ENCODE measurements around the gene ERMAP. TPM values are rescaled to one million over a fixed set of nuclear protein-coding genes. Genes with fewer than 3 reads are reported as not detected.
"Not testable (repeated sequence)": the region's sequence is repeated elsewhere in the genome, so short reads cannot be mapped to it uniquely, and the experiment has no call there.

The ERMAP gene
- total RNA-seq, 1 donor from 2014 or later = 5.3 TPM

DNA sequence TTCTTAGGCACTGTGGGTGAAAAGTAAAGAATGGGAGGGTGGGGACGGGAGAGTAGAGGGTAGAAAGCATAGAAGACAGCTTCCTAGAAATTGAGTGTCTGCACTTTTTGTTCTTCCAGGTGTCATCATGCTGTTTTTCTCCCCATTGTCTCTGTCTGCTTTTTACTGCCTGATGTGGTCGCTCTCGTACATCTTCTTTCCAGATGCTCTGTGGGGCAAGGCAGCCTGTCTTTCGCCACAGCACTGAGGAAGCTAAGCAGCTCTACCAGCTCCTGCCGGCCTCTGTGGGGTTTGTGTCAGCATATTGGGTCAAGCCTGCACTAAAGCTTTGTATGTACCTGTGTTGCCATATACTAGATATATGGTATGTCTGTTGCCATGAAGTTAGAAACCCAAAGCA lies 18.9 kb upstream of the ERMAP start:
- no peak for FAIRE-seq
- no peak for DNase-seq (ENCODE audit: low read depth)

DNA sequence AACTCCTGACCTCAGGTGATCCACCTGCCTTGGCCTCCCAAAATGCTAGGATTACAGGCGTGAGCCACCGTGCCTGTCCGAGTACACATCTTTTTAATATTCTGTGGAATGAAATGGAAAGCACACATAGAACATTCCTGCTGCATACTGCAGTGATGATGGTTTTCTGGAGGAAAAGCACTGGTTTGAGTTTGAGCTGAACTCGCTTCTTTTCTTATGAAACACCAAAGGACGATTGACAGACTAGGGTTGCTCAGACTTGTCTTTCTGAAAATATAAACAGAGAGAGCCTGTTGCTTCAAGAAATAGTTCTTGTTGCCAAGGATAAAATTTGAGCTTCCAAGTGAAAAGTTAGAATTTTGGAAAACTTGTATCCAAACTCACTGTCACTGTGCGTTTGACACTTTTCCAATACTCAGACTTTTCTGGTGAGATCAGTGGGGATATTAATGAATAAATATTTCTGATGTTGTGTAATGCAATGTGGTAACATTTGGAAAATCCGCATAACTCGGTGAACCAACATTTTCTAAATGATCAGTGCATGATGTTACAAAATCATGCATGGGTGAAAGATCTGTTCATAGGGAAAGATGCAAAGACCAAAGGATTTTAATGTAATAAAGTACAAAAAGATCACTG lies 15.0 kb upstream of the ERMAP start:
- H3K27me3 ChIP-seq (ENCODE audit: control insufficient read depth, insufficient read depth, low read length) = no peaks in the 10 kb centered on the region
- H3K36me3 ChIP-seq (ENCODE audit: control insufficient read depth, insufficient read depth, low read length) = no peaks in the 10 kb centered on the region
- H3K4me3 ChIP-seq (ENCODE audit: low read depth, low read length) = no peak overlapping the region
- no peak for FAIRE-seq
- TF ChIP-seq, protein P1, sequence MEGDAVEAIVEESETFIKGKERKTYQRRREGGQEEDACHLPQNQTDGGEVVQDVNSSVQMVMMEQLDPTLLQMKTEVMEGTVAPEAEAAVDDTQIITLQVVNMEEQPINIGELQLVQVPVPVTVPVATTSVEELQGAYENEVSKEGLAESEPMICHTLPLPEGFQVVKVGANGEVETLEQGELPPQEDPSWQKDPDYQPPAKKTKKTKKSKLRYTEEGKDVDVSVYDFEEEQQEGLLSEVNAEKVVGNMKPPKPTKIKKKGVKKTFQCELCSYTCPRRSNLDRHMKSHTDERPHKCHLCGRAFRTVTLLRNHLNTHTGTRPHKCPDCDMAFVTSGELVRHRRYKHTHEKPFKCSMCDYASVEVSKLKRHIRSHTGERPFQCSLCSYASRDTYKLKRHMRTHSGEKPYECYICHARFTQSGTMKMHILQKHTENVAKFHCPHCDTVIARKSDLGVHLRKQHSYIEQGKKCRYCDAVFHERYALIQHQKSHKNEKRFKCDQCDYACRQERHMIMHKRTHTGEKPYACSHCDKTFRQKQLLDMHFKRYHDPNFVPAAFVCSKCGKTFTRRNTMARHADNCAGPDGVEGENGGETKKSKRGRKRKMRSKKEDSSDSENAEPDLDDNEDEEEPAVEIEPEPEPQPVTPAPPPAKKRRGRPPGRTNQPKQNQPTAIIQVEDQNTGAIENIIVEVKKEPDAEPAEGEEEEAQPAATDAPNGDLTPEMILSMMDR (IDR thresholded peaks at IDR 0.05; ENCODE audit: insufficient read depth, low read length, severe bottlenecking) = no peak
- DNase-seq (ENCODE audit: low read depth) = no peak

More for the DNA sequence above, 18.9 kb upstream of the ERMAP start:
- no peak overlapping the region for H3K4me3 ChIP-seq (ENCODE audit: low read depth, low read length)
- no peaks in the 10 kb centered on the region for H3K36me3 ChIP-seq (ENCODE audit: control insufficient read depth, insufficient read depth, low read length)
- H3K27me3 ChIP-seq (ENCODE audit: control insufficient read depth, insufficient read depth, low read length) = no peaks in the 10 kb centered on the region
- TF ChIP-seq, protein P1 (IDR thresholded peaks at IDR 0.05; ENCODE audit: insufficient read depth, low read length, severe bottlenecking) = no peak

DNA sequence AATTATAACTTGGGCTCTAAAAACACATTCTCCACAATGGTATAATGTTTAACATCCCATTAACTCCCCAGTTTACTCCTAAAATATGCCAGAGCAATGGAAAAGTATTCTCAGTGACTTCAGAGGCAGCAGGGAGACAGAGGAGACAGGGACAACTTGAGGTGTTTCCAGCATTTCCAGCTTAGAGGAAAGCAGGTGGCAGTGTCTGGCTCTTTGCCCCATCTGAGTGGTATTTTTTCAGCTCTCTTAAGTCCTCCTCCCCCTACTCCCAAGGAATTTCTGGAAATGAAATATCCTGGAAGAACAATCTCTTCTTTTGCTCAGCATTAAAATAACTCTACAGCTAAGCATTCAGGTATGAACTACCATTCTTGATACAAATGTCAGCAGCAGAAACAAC lies 10.8 kb upstream of the ERMAP start:
- DNase-seq (ENCODE audit: low read depth) (no peak), FAIRE-seq (no peak)
- Histone ChIP-seq H3K27me3 (ENCODE audit: control insufficient read depth, insufficient read depth, low read length) (no peaks in the 10 kb centered on the region), H3K4me3 (ENCODE audit: low read depth, low read length) (no peak overlapping the region), H3K36me3 (ENCODE audit: control insufficient read depth, insufficient read depth, low read length) (no peaks in the 10 kb centered on the region)
- TF ChIP-seq, protein P1 (IDR thresholded peaks at IDR 0.05; ENCODE audit: insufficient read depth, low read length, severe bottlenecking) = no peak

DNA sequence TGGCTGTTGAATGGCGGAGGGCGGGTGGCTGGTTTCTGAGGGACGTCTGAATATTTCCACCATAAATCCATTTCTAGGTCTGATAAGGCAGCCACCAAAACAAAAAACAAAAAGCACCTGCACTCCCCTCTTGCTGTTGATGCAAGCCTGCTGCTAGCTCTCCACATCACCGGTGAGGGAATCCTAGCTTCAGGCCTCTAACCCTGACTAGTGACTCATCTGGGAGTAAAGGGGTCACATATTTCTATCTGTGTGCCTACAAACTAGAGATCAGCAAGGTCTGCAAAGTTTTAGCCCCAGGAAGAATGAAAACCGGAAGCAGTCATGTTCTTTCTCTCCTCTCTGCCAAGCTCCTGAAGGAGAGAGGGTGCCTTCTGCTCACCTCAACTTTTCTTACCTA lies 10.3 kb upstream of the ERMAP start:
- no peak for DNase-seq (ENCODE audit: low read depth)

DNA sequence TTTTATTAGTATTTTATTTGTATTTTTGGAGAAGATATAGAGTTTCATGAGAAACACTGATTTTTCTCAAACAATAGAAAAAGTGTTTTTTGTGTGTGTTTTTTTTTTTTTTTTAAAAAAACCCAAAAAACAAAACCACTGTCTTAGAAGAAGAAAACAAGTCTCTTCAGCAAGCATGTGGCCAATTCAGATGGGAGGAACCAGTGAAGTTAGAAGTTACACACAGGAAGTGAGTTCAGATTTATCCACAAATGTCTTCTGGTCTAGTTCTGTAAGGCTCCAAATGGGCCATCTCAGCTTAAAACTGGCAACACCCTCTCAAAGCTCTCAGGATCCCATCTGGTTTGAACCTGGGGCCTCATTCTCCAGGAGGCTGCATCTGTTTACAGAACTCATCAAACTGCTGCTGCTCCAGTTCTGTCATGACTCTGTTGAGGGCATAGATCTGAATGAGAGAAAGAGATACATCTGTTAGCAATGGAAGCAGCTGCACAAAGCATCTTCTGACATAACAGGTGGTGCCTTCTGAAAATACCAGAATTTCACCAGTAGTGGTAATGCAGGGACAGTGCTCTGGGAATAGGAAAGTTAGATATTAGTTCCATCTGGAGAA lies 9.8 kb upstream of the ERMAP start:
- Histone ChIP-seq H3K36me3 (ENCODE audit: control insufficient read depth, insufficient read depth, low read length) (no peaks in the 10 kb centered on the region), H3K4me3 (ENCODE audit: low read depth, low read length) (no peak overlapping the region), H3K27me3 (ENCODE audit: control insufficient read depth, insufficient read depth, low read length) (no peaks in the 10 kb centered on the region)
- TF ChIP-seq, protein P1 (IDR thresholded peaks at IDR 0.05; ENCODE audit: insufficient read depth, low read length, severe bottlenecking) = no peak
- FAIRE-seq (no peak), DNase-seq (ENCODE audit: low read depth) (no peak)

More for the DNA sequence above, 10.3 kb upstream of the ERMAP start:
- H3K27me3 ChIP-seq (ENCODE audit: control insufficient read depth, insufficient read depth, low read length) = no peaks in the 10 kb centered on the region
- no peak overlapping the region for H3K4me3 ChIP-seq (ENCODE audit: low read depth, low read length)
- H3K36me3 ChIP-seq (ENCODE audit: control insufficient read depth, insufficient read depth, low read length) = no peaks in the 10 kb centered on the region
- TF ChIP-seq, protein P1 (IDR thresholded peaks at IDR 0.05; ENCODE audit: insufficient read depth, low read length, severe bottlenecking) = no peak
- no peak for FAIRE-seq

DNA sequence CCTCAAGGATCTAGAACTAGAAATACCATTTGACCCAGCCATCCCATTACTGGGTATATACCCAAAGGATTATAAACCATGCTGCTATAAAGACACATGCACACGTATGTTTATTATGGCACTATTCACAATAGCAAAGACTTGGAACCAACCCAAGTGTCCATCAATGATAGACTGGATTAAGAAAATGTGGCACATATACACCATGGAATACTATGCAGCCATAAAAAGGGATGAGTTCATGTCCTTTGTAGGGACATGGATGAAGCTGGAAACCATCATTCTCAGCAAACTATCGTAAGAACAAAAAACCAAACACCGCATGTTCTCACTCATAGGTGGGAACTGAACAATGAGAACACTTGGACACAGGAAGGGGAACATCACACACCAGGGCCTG lies 2.1 kb upstream of the ERMAP start:
- not testable (repeated sequence) for DNase-seq (ENCODE audit: low read depth); FAIRE-seq; H3K4me3 ChIP-seq (ENCODE audit: low read depth, low read length); H3K36me3 ChIP-seq (ENCODE audit: control insufficient read depth, insufficient read depth, low read length); H3K27me3 ChIP-seq (ENCODE audit: control insufficient read depth, insufficient read depth, low read length)
